Measurements from ENCODE around the gene CMTR2.
"Not testable (repeated sequence)": the region's sequence is repeated elsewhere in the genome, so short reads cannot be mapped to it uniquely, and the experiment has no call there.

The CMTR2 gene, protein sequence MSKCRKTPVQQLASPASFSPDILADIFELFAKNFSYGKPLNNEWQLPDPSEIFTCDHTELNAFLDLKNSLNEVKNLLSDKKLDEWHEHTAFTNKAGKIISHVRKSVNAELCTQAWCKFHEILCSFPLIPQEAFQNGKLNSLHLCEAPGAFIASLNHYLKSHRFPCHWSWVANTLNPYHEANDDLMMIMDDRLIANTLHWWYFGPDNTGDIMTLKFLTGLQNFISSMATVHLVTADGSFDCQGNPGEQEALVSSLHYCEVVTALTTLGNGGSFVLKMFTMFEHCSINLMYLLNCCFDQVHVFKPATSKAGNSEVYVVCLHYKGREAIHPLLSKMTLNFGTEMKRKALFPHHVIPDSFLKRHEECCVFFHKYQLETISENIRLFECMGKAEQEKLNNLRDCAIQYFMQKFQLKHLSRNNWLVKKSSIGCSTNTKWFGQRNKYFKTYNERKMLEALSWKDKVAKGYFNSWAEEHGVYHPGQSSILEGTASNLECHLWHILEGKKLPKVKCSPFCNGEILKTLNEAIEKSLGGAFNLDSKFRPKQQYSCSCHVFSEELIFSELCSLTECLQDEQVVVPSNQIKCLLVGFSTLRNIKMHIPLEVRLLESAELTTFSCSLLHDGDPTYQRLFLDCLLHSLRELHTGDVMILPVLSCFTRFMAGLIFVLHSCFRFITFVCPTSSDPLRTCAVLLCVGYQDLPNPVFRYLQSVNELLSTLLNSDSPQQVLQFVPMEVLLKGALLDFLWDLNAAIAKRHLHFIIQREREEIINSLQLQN

DNA sequence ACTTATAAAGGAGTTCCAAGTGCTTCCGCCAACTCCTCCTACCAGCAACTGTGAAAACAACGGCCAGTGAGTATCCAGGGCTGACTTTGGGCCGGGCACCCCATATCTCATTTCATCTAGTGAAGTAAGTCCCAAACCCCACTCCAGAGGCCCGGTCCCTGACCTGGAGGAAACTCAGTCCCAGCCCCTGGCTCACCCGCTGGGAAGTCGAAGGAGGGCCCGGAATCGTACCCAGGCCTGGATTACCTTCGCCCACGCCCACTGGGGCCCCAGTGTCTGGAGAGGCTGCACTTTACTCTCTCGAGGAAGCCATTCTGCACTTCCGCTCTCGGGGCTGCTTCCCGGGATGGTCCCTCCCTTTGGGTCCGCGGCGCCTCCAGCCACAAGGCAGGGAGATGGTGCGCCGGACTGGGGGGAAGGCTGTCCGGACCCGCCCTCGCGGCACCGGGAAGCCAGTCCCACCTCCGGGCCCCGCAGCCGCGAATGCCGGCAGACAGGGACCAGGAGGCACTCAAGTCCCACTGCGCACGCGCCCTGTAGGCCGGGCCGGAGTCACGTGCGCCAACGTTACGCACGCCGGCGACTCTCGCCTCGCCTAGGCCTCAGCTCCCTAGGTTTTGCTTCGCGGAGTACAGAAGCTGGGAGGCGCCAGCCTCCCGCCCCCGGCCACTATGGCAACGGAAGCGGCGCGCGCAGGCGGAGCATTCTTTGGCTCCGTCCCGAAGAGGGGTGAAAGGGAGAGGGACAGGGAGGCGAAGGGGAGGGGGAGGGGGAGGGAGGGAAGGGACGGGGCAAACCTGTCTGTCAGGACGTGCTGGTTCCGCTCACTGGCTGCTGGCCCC lies at the start of gene CMTR2:
CMTR2 (minus strand) TSS at position 513 of the 842 bp plus-strand sequence. CDS start 3,482 bp downstream, outside the sequence.
- DNase-seq (ENCODE audit: low spot score): peak; percentile 98

DNA sequence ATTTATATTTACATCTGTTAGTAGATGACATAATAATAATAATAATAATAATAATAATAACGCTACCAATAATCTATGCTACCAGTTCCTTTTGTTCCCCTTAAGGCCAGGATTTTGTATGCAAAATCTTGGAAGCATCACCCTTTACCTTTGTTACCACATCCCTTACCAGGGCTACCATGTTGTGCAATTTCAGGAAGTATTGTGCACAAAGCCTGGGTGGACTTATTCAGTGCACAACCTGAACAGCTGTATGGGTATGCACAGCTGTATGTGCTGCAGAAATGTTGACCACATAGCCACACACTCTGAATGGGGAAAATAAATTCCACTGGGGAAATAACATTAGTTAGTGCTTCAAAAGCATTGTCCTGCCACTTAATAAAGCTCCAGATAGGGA lies 49.4 kb upstream of the CMTR2 start:
- no peak for DNase-seq (ENCODE audit: low spot score)

DNA sequence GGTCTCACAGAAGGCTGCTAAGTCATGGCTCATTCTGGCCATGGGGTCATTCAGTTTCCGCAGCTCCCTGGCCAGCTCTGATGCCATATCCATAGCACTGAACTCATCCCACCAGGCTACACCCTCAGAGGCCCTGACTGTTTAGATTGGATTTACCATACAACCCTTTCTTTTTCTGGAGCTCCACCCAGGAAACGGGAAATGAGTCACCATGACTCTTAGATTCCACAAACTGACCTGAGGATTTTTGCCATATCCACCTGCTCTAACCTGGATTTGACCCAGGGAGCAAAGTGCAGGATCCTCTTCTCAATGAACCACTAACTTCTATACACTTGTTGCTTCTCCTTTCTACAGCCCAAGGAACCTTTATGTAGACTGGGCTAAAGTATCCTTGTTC lies 49.0 kb upstream of the CMTR2 start:
- DNase-seq (ENCODE audit: low spot score): peak; percentile 74

DNA sequence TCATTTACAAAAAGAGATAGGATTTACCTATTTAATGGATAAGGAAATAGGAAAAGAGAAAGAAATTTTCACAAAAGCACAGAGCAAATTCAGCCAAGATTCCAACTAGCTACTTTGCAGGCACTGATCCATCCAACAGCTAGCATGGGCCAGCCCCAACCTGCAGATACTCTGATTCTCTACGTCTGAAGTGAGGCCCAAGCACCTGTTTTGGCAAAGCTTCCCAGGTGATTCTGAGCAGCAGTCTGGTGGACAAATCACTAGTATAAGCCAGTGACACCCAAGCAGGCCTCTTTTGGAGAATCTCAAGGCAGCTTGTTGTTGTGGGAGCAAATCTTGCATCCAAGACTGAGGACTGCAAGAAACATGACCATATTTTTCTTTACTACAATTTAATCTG lies 48.4 kb upstream of the CMTR2 start:
- DNase-seq (ENCODE audit: low spot score): no peak

DNA sequence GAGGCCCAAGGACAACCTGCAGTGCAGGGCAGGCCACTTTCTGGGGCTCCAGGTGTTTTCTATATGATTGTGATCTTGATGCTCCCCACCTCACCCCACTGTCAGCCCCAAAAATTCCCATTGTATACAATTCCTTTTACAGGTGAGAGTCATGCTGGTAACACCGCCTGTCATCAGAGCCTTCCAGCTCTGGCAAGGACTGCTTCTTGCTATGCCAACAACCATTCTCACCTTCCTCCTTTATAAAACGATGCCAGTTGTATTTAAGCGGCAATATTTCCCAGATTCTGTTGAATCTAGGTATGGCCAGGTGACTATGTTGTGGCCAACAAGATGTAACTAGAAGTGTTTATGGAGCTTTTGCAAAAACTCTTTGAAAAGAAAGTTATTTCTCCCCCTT lies 38.9 kb upstream of the CMTR2 start:
- DNase-seq (ENCODE audit: low spot score): no peak

DNA sequence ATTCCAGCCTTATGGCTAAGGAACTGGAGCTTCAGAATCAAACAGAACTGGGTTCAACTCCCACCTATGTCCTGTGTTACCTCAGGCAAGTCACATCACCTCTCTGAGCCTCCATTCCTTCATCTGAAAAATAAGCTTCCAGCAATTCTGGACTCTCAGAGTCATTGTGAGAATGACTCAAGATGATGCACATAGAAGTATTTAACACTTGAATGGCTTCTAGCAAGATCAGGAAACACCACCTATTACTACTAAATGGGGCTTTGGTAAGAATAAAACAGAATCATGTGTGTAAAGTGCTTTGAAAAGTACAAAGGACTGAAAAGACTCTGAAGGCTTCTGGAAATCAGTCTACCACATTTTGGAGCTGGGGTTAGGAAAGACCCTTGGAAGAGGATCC lies 38.5 kb upstream of the CMTR2 start:
- DNase-seq (ENCODE audit: low spot score): peak; percentile 74

DNA sequence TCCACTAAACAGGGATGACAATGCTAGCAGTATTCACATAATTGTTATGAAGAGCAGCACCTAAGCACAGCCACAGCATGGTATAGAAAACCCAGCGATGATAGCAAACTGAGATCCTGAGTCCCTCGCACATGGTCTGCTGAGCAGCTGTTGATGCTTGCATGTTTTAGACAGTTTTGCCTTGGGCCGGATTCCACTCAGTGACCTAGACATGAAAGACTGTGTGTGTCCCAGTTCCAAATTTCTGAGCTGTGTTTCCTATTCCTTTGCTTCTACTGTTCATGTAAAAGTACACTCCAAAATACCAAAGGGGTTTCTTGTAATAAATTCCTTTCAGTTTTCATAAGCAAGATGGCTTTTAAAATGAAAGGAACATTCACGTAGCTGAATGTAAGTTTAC lies 30.8 kb upstream of the CMTR2 start:
- no peak for DNase-seq (ENCODE audit: low spot score)

DNA sequence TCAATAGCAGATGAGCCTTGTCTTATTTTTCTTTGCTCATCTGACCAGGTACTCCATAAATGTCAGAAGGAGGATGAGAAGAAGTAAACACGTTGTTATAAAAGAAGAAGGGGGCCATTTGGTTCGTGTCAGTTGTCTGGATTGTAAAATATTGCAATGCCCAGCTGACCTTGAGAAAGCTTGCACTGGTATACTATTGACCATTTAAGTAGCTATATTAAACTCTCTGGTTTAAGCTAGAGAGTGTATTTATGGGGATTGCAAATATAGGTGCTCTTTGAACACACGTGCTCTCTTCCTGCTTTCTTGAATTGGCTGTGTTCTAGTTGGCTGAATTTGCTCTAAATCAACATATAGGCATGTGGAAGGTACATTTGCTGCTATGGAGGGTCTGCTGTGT lies 26.1 kb upstream of the CMTR2 start:
- no peak for DNase-seq (ENCODE audit: low spot score)

DNA sequence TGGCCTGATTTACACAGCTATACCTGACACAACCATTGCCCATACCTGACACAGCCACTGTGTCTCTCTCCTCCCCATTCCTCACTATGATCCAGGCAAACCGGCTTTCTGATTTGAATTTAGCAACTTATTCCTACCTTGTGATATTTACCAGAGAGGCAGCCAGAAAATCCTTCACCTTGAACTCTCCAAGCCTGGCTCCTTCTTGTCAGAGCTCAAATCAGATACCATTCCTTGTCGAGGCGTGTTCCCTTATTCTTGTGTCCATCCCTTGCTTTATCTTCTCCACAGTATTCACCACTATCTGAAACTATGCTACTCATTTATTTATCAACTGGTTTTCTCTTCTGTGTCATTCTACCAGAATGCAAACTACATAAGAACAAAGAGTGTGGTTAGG lies 24.4 kb upstream of the CMTR2 start:
- DNase-seq (ENCODE audit: low spot score): not testable (repeated sequence)

DNA sequence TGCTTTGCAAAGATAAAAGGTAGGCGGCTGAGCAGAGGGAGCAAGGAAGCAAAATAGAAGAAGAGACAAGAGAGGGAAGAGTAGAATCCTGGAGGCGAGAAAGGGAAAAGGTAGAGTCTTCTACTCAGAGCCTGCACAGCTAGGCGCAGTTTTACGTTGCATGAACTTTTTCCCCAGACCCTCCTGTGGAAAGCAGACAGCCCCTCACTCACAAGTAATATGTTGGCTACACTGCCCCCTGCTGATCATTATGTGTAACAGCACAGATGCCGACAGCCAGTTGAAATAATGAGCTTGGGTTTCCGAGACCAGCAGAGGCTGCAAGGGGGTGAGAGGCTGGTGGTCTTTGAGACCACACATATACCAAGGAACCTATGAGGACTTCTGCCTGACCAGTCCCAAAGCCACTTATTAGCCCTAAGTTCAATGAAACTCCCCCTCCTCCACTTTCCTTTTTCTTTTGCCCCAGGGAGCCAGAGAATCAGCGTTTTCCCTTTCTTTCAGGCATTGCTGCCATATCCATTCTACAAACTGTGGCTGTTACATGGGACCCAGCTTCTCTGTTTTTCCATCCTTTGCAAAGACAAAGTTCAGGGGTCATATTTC lies 22.5 kb upstream of the CMTR2 start:
- peak; percentile 16 for DNase-seq (ENCODE audit: low spot score)

DNA sequence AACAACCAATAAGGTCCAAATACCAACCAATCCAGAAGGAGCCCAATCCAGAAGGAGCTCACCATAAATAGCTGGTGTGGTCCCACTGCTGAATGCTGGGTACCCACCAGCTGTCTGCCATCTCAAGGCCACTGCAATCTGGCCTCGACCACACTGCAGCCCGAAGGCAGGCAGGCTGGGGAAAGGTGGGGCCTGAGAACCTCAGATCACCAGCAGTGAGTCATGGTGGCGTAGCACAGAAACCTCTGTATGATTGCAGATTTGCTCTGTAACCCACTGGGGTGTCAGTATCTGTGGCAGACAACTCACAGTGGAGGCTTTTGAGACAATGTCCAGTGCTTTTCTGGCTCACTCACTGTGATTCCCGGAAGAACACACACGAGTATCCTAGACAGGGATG lies 14.7 kb upstream of the CMTR2 start:
- no peak for DNase-seq (ENCODE audit: low spot score)

DNA sequence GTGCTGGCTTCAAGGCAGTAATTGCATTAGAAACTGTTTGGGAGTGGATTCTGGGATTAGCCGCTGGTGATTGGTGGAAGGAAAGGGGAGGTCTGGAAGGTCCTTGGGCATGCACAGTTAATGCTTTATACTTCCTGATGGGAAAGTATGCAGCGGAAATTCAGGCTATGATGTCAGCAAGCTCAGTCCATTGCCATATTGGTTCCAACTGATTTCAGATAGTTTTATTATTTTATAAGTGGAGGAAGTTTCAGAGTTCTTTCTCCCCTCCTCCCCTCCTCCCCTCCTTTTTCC lies 8.1 kb upstream of the CMTR2 start:
- no peak for DNase-seq (ENCODE audit: low spot score)

DNA sequence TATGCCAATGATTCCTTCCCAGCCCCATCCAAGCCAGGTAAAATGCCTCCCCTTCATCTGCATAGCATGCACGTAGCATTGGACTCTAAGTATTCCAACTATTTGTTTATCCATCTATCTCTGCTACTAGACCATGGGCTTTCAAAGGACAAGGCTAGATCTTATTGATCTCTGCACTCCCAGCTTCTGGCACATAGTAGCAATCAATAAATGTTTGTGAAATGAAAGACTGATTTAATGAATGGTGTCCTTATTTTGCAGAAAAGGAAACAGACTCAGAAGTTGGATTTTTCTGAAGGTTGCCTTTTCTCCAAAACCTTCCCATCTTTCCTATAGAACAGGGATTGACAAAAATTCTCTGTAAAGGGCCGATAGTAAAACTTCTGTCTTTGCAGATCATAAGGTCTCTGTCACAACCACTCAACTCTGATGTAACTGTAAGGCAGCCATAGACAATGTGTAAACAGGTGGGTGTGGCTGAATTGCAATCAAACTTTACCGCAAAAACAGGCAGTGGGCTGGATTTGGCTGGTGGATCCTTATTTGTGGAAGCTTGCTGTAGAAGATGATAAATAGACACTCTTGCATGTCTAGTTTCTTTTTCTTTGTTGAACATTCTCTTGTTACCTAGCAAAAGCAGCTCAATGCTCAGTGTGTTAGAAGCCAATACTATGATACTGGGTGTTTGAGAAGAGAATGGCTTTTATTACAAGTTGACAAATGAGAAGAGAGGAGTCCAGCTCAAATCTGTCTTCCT lies 7.6 kb upstream of the CMTR2 start:
- DNase-seq (ENCODE audit: low spot score): no peak

DNA sequence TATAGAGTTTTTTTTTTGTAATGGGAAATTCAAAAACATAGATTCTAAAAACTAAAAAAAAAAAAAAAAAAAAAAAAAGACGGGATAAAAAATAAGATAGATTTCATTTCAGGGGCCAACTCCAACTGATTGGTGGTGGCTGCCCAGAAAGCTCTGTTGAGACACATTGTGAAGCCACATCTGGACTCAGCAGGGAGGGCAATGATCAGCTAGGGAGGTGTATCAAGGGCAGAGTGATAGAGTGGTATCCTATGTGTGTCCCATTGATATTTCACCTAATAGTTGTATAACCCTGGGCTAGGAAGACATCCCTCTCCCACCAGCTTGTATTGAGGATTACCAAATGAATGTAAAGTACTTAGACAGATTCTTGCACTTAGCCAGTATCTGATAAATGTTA lies 6.7 kb upstream of the CMTR2 start:
- no peak for DNase-seq (ENCODE audit: low spot score)

DNA sequence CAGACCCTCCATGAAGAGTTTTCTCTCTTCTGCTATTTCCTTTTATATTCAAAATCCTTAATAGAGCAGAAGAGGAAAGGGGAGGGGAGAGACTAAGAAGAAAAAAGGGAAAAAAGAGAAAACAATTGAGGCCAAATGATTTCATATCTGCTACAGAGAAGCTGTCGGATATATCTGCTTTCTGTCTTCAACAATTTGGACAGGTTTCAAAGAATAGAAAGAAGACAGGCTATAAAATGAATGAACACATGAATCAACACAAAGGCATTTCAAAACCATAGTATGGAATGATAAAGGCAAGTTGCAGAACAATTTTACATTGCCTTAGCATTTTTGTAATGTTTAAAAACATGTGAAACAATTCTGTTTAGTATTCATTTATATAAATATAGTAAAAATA lies 4.7 kb upstream of the CMTR2 start:
- no peak for DNase-seq (ENCODE audit: low spot score)

DNA sequence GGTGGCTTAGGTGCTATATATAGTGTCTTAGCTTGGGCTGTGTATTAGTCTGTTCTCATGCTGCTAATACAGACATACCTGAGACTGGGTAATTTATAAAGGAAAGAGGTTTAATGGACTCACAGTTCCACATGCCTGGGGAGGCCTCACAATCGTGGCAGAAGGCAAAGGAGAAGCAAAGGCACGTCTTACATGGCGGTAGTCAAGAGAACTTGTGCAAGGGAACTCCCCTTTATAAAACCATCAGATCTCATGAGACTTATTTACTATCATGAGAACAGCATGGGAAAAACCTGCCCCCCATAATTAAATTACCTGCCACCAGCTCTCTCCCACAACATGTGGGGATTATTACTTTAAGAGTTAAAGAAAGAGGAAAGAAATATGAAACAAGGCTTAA lies 2.9 kb upstream of the CMTR2 start:
- not testable (repeated sequence) for DNase-seq (ENCODE audit: low spot score)

DNA sequence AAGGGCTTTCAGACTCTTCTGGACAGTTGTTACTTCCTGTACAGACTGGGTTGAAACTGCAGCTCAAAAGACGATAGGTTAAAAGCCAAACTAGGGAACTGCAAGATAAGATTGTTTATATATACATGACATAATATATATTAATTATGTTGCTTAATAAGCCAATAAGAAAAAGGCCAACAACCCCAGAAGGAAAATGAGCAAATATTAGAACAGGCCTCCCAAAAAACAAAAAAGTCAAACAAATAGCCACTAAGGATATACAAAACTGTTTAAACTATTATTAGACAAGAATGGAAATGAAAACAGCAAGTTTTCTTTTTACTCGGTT lies 495 bp upstream of the CMTR2 start:
- DNase-seq (ENCODE audit: low spot score): no peak

DNA sequence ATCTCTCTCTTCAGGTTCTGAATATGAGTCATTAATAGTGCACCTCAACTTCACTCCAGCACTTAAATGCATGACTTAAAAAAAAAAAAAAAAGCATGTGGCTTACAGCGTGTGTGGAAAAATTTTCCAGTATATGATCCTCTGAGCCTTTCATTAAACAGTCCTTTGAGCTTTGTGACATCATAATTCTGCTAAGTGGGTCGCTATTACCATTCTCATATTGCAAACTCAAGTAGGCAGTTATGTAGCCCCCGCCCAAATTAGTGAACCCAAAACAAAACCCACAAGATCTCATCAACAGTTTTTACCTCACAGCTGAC lies 672 bp downstream of the CMTR2 start:
- DNase-seq (ENCODE audit: low spot score): peak; percentile 30

DNA sequence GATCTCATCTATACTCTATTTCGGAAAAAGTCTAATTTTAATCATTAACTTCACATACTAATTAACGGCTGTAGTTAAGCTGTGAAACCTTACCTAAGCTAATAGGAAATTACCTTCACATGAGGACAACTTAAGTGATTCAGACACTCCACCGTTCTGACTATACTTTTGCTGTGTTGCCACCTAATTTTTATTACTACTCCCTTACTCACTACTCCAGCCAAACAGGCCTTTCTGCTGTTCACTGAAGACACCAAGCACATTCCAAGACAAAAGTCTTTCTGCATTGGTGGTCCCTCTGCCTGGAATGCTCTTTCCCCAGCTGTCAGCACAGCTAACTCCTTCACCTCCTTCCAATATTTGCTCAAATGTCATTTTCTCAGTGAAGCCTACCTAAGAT lies 1.3 kb downstream of the CMTR2 start:
- peak; percentile 67 for DNase-seq (ENCODE audit: low spot score)

DNA sequence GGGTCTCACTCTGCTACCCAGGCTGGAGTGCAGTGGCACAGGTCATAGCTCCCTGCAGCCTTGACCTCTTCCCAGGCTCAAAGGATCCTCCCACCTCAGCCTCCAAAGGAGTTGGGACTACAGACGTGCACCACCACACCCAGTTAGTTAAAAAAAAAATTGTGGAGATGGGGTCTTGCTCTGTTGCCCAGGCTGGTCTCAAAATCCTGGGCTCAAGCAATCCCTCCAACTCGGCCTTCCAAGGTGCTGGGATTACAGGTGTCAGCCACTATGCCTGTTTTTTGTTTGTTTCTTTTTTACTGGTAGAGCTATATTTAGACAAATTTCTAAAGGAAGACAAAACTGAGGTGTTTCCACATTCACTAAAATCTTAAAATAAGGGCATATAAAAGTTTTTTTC lies 1.7 kb downstream of the CMTR2 start:
- no peak for DNase-seq (ENCODE audit: low spot score)

DNA sequence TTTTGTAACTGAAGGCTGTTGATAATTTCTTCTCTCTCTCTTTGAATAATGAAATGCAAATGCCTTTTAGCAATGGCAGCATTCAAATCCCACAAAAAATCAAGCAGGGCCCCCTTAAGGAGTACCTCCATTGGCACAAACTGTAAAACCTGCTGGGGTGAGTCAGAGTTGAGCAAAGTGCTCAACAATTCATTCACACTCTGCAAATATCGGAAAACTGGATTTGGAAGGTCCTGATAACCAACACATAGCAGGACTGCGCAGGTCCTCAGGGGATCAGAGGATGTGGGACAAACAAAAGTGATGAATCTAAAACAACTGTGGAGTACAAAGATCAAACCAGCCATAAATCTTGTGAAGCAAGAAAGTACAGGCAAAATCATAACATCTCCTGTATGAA lies 5.6 kb downstream of the CMTR2 start:
- DNase-seq (ENCODE audit: low spot score): no peak

DNA sequence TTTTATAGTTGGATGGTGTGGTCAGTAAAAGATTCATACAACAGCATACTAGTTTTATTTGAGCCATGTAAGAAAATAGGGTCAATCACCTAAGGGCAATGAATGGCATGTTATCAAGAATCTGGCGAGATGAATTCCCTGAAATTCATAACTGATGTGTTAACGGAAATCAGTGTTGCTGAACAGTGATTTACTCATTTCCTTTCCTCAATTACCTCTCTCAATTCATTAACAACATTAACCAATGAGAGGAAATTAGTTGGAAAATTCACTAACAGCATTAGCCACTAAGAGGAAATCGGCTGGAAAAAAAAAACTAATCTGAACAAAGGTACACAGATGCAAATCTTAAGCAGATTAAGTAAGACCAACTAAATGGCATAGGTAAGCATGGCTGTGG lies 6.3 kb downstream of the CMTR2 start:
- peak; percentile 20 for DNase-seq (ENCODE audit: low spot score)

Data from kidney tubule cell (primary cell).